Measurements from ENCODE around the gene TMEM164. TPM values are rescaled to one million over a fixed set of nuclear protein-coding genes. Genes with fewer than 3 reads are reported as not detected.

Gene TMEM164
- polyA plus RNA-seq, 1 experiment, result 7.7 TPM

- POLR2A ChIA-PET, result no interaction called here
- TF ChIP-seq CTCF (IDR thresholded peaks at IDR 0.05; ENCODE audit: insufficient read depth, low read depth, low read length), result no peak
- H3K4me3 ChIP-seq (ENCODE audit: low read depth, low read length), result no peak overlapping the region
- H3K27me3 ChIP-seq (ENCODE audit: control insufficient read depth, insufficient read depth, low read length), result no peaks in the 10 kb centered on the region
- H3K36me3 ChIP-seq (ENCODE audit: control insufficient read depth, insufficient read depth, low read length), result no peaks in the 10 kb centered on the region
- DNase-seq (ENCODE audit: low read depth), result no peak
- CTCF ChIA-PET, result no interaction called here
Measured at GRCh38 chrX:110212299-110212698, 209.4 kb downstream of the TMEM164 start.

- ChIA-PET CTCF (no interaction called here), POLR2A (no interaction called here)
- H3K4me3 ChIP-seq (ENCODE audit: low read depth, low read length), result no peak overlapping the region
- TF ChIP-seq CTCF (IDR thresholded peaks at IDR 0.05; ENCODE audit: insufficient read depth, low read depth, low read length), result no peak
- no peaks in the 10 kb centered on the region for H3K27me3 ChIP-seq (ENCODE audit: control insufficient read depth, insufficient read depth, low read length)
- DNase-seq (ENCODE audit: low read depth), result no peak
- H3K36me3 ChIP-seq (ENCODE audit: control insufficient read depth, insufficient read depth, low read length), result no peaks in the 10 kb centered on the region
Measured at GRCh38 chrX:110213183-110213582, 210.3 kb downstream of the TMEM164 start.

GRCh38 chrX:110214684-110215083, 211.8 kb downstream of the TMEM164 start:
- ChIA-PET POLR2A (no interaction called here), CTCF (no interaction called here)
- no peak overlapping the region for H3K4me3 ChIP-seq (ENCODE audit: low read depth, low read length)
- no peaks in the 10 kb centered on the region for H3K27me3 ChIP-seq (ENCODE audit: control insufficient read depth, insufficient read depth, low read length)
- H3K36me3 ChIP-seq (ENCODE audit: control insufficient read depth, insufficient read depth, low read length), result no peaks in the 10 kb centered on the region
- no peak for TF ChIP-seq CTCF (IDR thresholded peaks at IDR 0.05; ENCODE audit: insufficient read depth, low read depth, low read length)
- DNase-seq (ENCODE audit: low read depth), result no peak

- TF ChIP-seq CTCF (IDR thresholded peaks at IDR 0.05; ENCODE audit: insufficient read depth, low read depth, low read length), result no peak
- no peak for DNase-seq (ENCODE audit: low read depth)
- no peaks in the 10 kb centered on the region for H3K36me3 ChIP-seq (ENCODE audit: control insufficient read depth, insufficient read depth, low read length)
- CTCF ChIA-PET, result no interaction called here
- POLR2A ChIA-PET, result no interaction called here
- H3K27me3 ChIP-seq (ENCODE audit: control insufficient read depth, insufficient read depth, low read length), result no peaks in the 10 kb centered on the region
- H3K4me3 ChIP-seq (ENCODE audit: low read depth, low read length), result no peak overlapping the region
Measured at GRCh38 chrX:110215411-110215810, 212.5 kb downstream of the TMEM164 start.

- H3K36me3 ChIP-seq (ENCODE audit: control insufficient read depth, insufficient read depth, low read length), result no peaks in the 10 kb centered on the region
- no peaks in the 10 kb centered on the region for H3K27me3 ChIP-seq (ENCODE audit: control insufficient read depth, insufficient read depth, low read length)
- CTCF ChIA-PET, result no interaction called here
- POLR2A ChIA-PET, result no interaction called here
- DNase-seq (ENCODE audit: low read depth), result no peak
- no peak overlapping the region for H3K4me3 ChIP-seq (ENCODE audit: low read depth, low read length)
- TF ChIP-seq CTCF (IDR thresholded peaks at IDR 0.05; ENCODE audit: insufficient read depth, low read depth, low read length), result no peak
Measured at GRCh38 chrX:110216027-110216426, 213.1 kb downstream of the TMEM164 start.
